ENCODE measurements around the gene NFKB1. TPM values are rescaled to one million over a fixed set of nuclear protein-coding genes. Genes with fewer than 3 reads are reported as not detected.

Gene NFKB1
- total RNA-seq, 6 experiments from 2014 or later, result 21.7 to 31.3 (median 27.5) TPM

GRCh38 chr4:102524691-102525090, 23.5 kb downstream of the NFKB1 start:
- peaks cover 51% of the 10 kb centered on the region for H3K4me1 Mint-ChIP-seq (ENCODE audit: low read depth)
- no peaks in the 10 kb centered on the region; the same call in 1 of the 2 replicates for H3K27me3 Mint-ChIP-seq (ENCODE audit: insufficient read depth)
- no peak for DNase-seq
- no peak for TF ChIP-seq CTCF (IDR thresholded peaks at IDR 0.05)
- H3K9me3 Mint-ChIP-seq, result no peaks in the 10 kb centered on the region
- no peaks in the 10 kb centered on the region for H3K36me3 Mint-ChIP-seq (ENCODE audit: low read depth)
- H3K27ac Mint-ChIP-seq, result no peak overlapping the region
- no peak overlapping the region for H3K4me3 Mint-ChIP-seq

DNA sequence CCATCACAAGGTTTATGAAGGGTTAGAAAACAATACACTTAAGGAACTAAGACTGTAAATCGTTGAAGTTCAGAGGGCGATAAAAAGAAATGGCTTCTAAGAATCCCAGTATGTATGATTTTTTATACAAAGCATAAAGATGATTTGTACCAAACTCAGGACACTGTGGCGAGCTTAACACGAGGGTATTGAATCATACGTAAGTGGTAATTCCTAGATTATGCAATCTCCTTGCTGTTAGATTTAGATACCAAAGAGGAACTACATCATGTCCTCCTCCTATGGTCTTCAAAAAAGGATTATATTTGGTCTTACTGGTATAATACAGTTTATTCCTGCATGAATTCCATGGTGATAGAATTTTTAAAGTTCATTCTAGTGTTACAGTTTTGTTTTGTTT, 23.9 kb downstream of the NFKB1 start:
- TF ChIP-seq CTCF (IDR thresholded peaks at IDR 0.05), result no peak
- Mint-ChIP-seq H3K9me3 (no peaks in the 10 kb centered on the region), H3K27me3 (ENCODE audit: insufficient read depth) (no peaks in the 10 kb centered on the region; the same call in 1 of the 2 replicates), H3K4me1 (ENCODE audit: low read depth) (peaks cover 54% of the 10 kb centered on the region), H3K4me3 (no peak overlapping the region), H3K36me3 (ENCODE audit: low read depth) (peaks cover 3% of the 10 kb centered on the region; the same call in 1 of the 2 replicates), H3K27ac (no peak overlapping the region)
- no peak for DNase-seq

GRCh38 chr4:102525504-102525903, 24.3 kb downstream of the NFKB1 start:
- Mint-ChIP-seq H3K4me1 (ENCODE audit: low read depth) (peaks cover 54% of the 10 kb centered on the region), H3K36me3 (ENCODE audit: low read depth) (peaks cover 7% of the 10 kb centered on the region; the same call in 1 of the 2 replicates), H3K4me3 (no peak overlapping the region), H3K27me3 (ENCODE audit: insufficient read depth) (no peaks in the 10 kb centered on the region; the same call in 1 of the 2 replicates), H3K27ac (no peak overlapping the region), H3K9me3 (no peaks in the 10 kb centered on the region)
- TF ChIP-seq CTCF (IDR thresholded peaks at IDR 0.05), result no peak
- DNase-seq, result no peak

DNA sequence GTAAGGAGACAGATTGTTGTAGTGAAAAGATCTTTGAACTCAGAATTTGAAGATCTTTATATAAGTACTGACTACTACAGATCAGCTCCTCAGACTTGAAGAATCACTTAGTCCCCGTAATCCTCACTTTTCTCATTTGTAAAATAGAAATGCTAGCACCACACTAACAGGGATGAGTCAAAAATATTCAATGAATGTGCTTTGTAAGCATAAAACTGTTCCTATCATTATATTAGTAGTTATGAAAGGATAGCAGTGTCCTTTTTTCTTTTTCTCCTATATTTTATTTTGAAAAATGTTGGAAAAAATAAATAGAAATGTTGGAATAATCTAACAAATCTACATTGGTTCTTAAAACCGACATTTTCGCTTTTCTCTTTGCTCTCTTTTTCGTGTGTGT, 25.4 kb downstream of the NFKB1 start:
- no peak for TF ChIP-seq CTCF (IDR thresholded peaks at IDR 0.05)
- Mint-ChIP-seq H3K36me3 (ENCODE audit: low read depth) (peaks cover 10% of the 10 kb centered on the region; the same call in 1 of the 2 replicates), H3K4me3 (no peak overlapping the region), H3K4me1 (ENCODE audit: low read depth) (peaks cover 54% of the 10 kb centered on the region), H3K27ac (no peak overlapping the region), H3K27me3 (ENCODE audit: insufficient read depth) (no peaks in the 10 kb centered on the region; the same call in 1 of the 2 replicates), H3K9me3 (no peaks in the 10 kb centered on the region)
- no peak for DNase-seq

- Mint-ChIP-seq H3K27ac (no peak overlapping the region; the same call in 1 of the 2 replicates), H3K27me3 (ENCODE audit: insufficient read depth) (no peaks in the 10 kb centered on the region; the same call in 1 of the 2 replicates), H3K36me3 (ENCODE audit: low read depth) (peaks cover 10% of the 10 kb centered on the region; the same call in 1 of the 2 replicates), H3K9me3 (no peaks in the 10 kb centered on the region), H3K4me1 (ENCODE audit: low read depth) (peaks cover 47% of the 10 kb centered on the region), H3K4me3 (no peak overlapping the region)
- TF ChIP-seq CTCF (IDR thresholded peaks at IDR 0.05), result no peak
- no peak for DNase-seq
Measured at GRCh38 chr4:102527695-102528283, 26.6 kb downstream of the NFKB1 start.

Data from HFFc6 (cell line).